T-cell (primary cell): Measurements from ENCODE around the gene CR1. TPM values are rescaled to one million over a fixed set of nuclear protein-coding genes. Genes with fewer than 3 reads are reported as not detected.

Experiments used
- ATAC-seq, 4 experiments: fragments of 200-7000 bp in 3 of 4; fragments of 150-1000 bp in 1 of 4; cut with Tn5 transposase; replicated peaks in 1 of 4; 1 replicate in 3 of 4; 2 replicates in 1 of 4; pipeline ENCODE4 v1.10.0; 2021; ENCODE audit warnings: moderate library complexity in 3 of 4, mild to moderate bottlenecking in 2 of 4, moderate number of reproducible peaks in 1 of 4
- CTCF ChIA-PET, 2 donors: fragments of 300-600 bp; sonication (Branson Sonifier 250); formaldehyde crosslinking; loops; one replicate each; lab custom pipeline; 2022; ENCODE audit warnings: antibody characterized with exemption in 2 of 2; lab: Charles Lee
- POLR2A ChIA-PET, 2 donors: fragments of 300-600 bp; sonication (Branson Sonifier 250); formaldehyde crosslinking; loops; one replicate each; lab custom pipeline; 2022; ENCODE audit warnings: antibody characterized with exemption in 2 of 2; lab: Charles Lee
- DNase-seq, 35 experiments: peaks; one replicate each; pipeline versions ENCODE4 v3.0.0 to v3.0.0-alpha.2; 2013 to 2023
- H3K27ac ChIP-seq: one replicate; pipeline ENCODE4 v1.5.1; 2013; ENCODE audit warnings: low read length
- H3K27me3 ChIP-seq, 2 experiments: replicated peaks in 1 of 2; 1 replicate in 1 of 2; 2 replicates in 1 of 2; pipeline versions ENCODE4 v1.6.1 to v1.7.0; 2013; ENCODE audit warnings: low read length in 1 of 2, mixed read lengths in 1 of 2; ENCODE audit not compliant: control insufficient read depth in 2 of 2, insufficient read depth in 2 of 2; ENCODE audit errors: extremely low read depth in 1 of 2
- H3K36me3 ChIP-seq, 2 donors: 1 replicate in 1 of 2; 2 replicates in 1 of 2; pipeline versions ENCODE4 v1.6.1 to v1.7.0; 2013; ENCODE audit warnings: low read length in 1 of 2; ENCODE audit not compliant: control insufficient read depth in 2 of 2, insufficient read depth in 1 of 2; ENCODE audit errors: extremely low read depth in 1 of 2
- H3K4me1 ChIP-seq, 2 experiments: 1 replicate in 1 of 2; 2 replicates in 1 of 2; pipeline versions ENCODE4 v1.6.1 to v1.7.0; 2013; ENCODE audit warnings: low read length in 2 of 2, mixed read lengths in 1 of 2; ENCODE audit not compliant: insufficient read depth in 2 of 2, control insufficient read depth in 1 of 2; ENCODE audit errors: extremely low read depth in 1 of 2
- H3K4me3 ChIP-seq, 2 donors: 1 replicate in 1 of 2; 2 replicates in 1 of 2; pipeline versions ENCODE4 v1.5.1 to v1.7.0; 2013; ENCODE audit warnings: mild to moderate bottlenecking in 2 of 2, low read length in 1 of 2, moderate library complexity in 1 of 2; ENCODE audit not compliant: control insufficient read depth in 1 of 2; ENCODE audit errors: extremely low read depth in 1 of 2
- H3K9me3 ChIP-seq: 2 replicates; pipeline ENCODE4 v1.7.0; 2013
- H3K27ac Mint-ChIP-seq, 2 donors: one replicate each; pipeline ENCODE4 v1.8.0; 2020 to 2021; ENCODE audit warnings: mild to moderate bottlenecking in 2 of 2, mixed read lengths in 2 of 2
- H3K27me3 Mint-ChIP-seq, 2 donors: one replicate each; pipeline ENCODE4 v1.8.0; 2021 to 2022; ENCODE audit warnings: mixed read lengths in 2 of 2
- H3K36me3 Mint-ChIP-seq: one replicate; pipeline ENCODE4 v1.8.0; 2021; ENCODE audit warnings: mixed read lengths
- H3K4me1 Mint-ChIP-seq, 3 donors: one replicate each; pipeline ENCODE4 v1.8.0; 2020 to 2022; ENCODE audit warnings: mixed read lengths in 3 of 3, mild to moderate bottlenecking in 1 of 3
- H3K4me3 Mint-ChIP-seq, 3 donors: one replicate each; pipeline ENCODE4 v1.8.0; 2020 to 2022; ENCODE audit warnings: mild to moderate bottlenecking in 3 of 3, mixed read lengths in 3 of 3, moderate library complexity in 3 of 3
- H3K9me3 Mint-ChIP-seq, 3 donors: one replicate each; pipeline ENCODE4 v1.8.0; 2020 to 2022; ENCODE audit warnings: mixed read lengths in 3 of 3
- WGBS: methylation state at CpG from one replicate; pipeline ENCODE4 v1.1.5; 2013; ENCODE audit warnings: missing lambda C conversion rate; ENCODE audit not compliant: insufficient coverage; 5-methylcytosine and 5-hydroxymethylcytosine counted together
- total RNA-seq, 35 experiments: library from RNA in 6 of 35; stranded (reverse) in 6 of 35; fragments of 120-200 nt in 1 of 35; gene quantifications; one replicate each; pipeline versions ENCODE4 v1.2.1 to v1.2.4 and lab custom pipeline; 2013 to 2026

Gene CR1
- total RNA-seq, 5 donors from 2014 or later (not counting 1 experiment from before 2014, with no cell fraction given): 2.8 to 11.7 (median 8.8) TPM

- ChIA-PET POLR2A (no interaction called here), CTCF (no interaction called here)
- no peak for ATAC-seq
Observed at GRCh38 chr1:207649865-207650580, 154.1 kb downstream of the CR1 start.

GRCh38 chr1:207651583-207651982, 155.6 kb downstream of the CR1 start:
- DNase-seq (no peak), ATAC-seq (no peak)
- no peak overlapping the region for H3K4me3 Mint-ChIP-seq
- Histone ChIP-seq H3K4me3 (no peak overlapping the region), H3K27me3 (peaks cover 0 to 2% of the 10 kb centered on the region in 2 experiments), H3K4me1 (no peaks in the 10 kb centered on the region), H3K9me3 (no peaks in the 10 kb centered on the region), H3K27ac (no peak overlapping the region), H3K36me3 (no peaks in the 10 kb centered on the region)
- no peaks in the 10 kb centered on the region for H3K9me3 Mint-ChIP-seq
- ChIA-PET CTCF (no interaction called here), POLR2A (no interaction called here)
- H3K27ac Mint-ChIP-seq: no peak overlapping the region
- WGBS: no CpG with 5 or more reads among the region's 1 CpG
- no peaks in the 10 kb centered on the region for H3K4me1 Mint-ChIP-seq
- no peaks in the 10 kb centered on the region for H3K36me3 Mint-ChIP-seq
- H3K27me3 Mint-ChIP-seq: no peaks in the 10 kb centered on the region

More at GRCh38 chr1:207649865-207650580, 154.1 kb downstream of the CR1 start:
- Mint-ChIP-seq H3K4me1 (peaks cover 0 to 3% (median 0%) of the 10 kb centered on the region in 3 donors), H3K4me3 (no peak overlapping the region), H3K27ac (no peak overlapping the region), H3K27me3 (no peaks in the 10 kb centered on the region), H3K36me3 (no peaks in the 10 kb centered on the region), H3K9me3 (no peaks in the 10 kb centered on the region)
- Histone ChIP-seq H3K4me3 (no peak overlapping the region), H3K4me1 (peaks cover 0 to 5% of the 10 kb centered on the region in 2 experiments), H3K27me3 (peaks cover 0 to 9% of the 10 kb centered on the region in 2 experiments), H3K36me3 (no peaks in the 10 kb centered on the region), H3K27ac (no peak overlapping the region), H3K9me3 (no peaks in the 10 kb centered on the region)
- no peak for DNase-seq
- WGBS: 76% methylated on average over 4 of the region's 4 CpGs

GRCh38 chr1:207654320-207654719, 158.4 kb downstream of the CR1 start:
- Histone ChIP-seq H3K27ac (no peak overlapping the region), H3K4me3 (no peak overlapping the region), H3K4me1 (no peaks in the 10 kb centered on the region), H3K27me3 (peaks cover 0 to 12% of the 10 kb centered on the region in 2 experiments), H3K36me3 (no peaks in the 10 kb centered on the region), H3K9me3 (no peaks in the 10 kb centered on the region)
- ChIA-PET POLR2A (no interaction called here), CTCF (interaction anchor here in 1 of 2 donors (0.9 kb wide), 1 partner anchor 143 kb away, joined by 6 read pairs; no protein-coding TSS in a partner anchor)
- ATAC-seq (no peak), DNase-seq (no peak)
- WGBS: no CpG with 5 or more reads among the region's 2 CpGs
- Mint-ChIP-seq H3K27me3 (peaks cover 5 to 10% of the 10 kb centered on the region in 2 donors), H3K27ac (no peak overlapping the region), H3K4me1 (no peaks in the 10 kb centered on the region), H3K36me3 (no peaks in the 10 kb centered on the region), H3K4me3 (no peak overlapping the region), H3K9me3 (no peaks in the 10 kb centered on the region)

DNA sequence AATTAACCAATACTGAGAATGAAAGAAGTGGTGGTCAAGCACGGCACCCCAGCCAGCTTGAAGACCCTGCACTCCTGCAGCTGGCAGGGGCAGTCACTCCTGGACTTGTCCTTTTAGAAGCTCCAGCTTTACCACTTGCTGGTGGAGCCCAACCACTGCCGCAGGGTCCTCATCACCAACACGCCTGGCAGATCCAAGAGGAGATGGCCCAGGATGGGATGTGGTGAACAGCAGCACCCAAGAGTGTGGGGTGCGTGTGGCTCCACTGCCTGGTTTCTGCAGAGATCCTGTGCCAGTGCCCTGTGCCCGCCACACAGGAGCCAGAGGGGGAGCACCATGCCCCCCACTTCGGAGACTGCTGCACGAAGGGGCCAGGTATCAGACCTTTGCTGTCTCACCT, 162.5 kb downstream of the CR1 start:
- Mint-ChIP-seq H3K27me3 (peaks cover 8 to 14% of the 10 kb centered on the region in 2 donors), H3K9me3 (no peaks in the 10 kb centered on the region), H3K4me1 (no peaks in the 10 kb centered on the region), H3K4me3 (no peak overlapping the region), H3K36me3 (no peaks in the 10 kb centered on the region), H3K27ac (no peak overlapping the region)
- DNase-seq (no peak), ATAC-seq (no peak)
- no peaks in the 10 kb centered on the region for H3K9me3 ChIP-seq
- 80% methylated on average over 3 of the region's 7 CpGs for WGBS
- H3K36me3 ChIP-seq: no peaks in the 10 kb centered on the region
- no peak overlapping the region for H3K4me3 ChIP-seq
- ChIA-PET CTCF (no interaction called here), POLR2A (no interaction called here)
- H3K4me1 ChIP-seq: no peaks in the 10 kb centered on the region
- no peak overlapping the region for H3K27ac ChIP-seq
- H3K27me3 ChIP-seq: peaks cover 0 to 23% of the 10 kb centered on the region in 2 experiments

GRCh38 chr1:207658904-207659485, 163.0 kb downstream of the CR1 start:
- 88% methylated on average over 9 of the region's 9 CpGs for WGBS
- no peak overlapping the region for H3K4me3 Mint-ChIP-seq

DNA sequence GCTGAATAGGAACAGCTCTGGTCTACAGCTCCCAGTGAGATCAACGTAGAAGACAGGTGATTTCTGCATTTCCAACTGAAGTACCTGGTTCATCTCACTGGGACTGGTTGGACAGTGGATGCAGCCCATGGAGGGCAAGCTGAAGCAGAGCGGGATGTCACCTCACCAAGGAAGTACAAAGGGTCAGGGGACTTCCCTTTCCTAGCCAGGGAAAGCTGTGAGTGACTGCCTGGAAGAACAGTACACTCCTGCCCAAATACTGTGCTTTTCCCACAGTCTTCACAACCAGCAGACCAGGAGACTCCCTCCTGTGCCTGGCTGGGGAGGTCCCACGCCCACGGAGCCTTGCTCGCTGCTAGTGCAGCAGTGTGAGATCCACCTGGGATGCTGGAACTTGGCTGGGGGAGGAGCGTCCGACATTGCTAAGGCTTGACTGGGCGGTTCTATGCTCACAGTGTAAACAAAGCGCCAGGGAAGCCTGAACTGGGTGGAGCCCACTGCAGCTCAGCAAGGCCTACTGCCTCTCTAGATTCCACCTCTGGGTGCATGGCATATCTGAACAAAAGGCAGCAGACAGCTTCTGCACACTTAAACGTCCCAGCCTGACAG, 163.7 kb downstream of the CR1 start:
- H3K4me3 ChIP-seq: no peak overlapping the region
- Mint-ChIP-seq H3K36me3 (no peaks in the 10 kb centered on the region), H3K9me3 (peaks cover 0 to 4% (median 0%) of the 10 kb centered on the region in 3 donors), H3K27me3 (peaks cover 17 to 25% of the 10 kb centered on the region in 2 donors), H3K4me1 (no peaks in the 10 kb centered on the region), H3K4me3 (no peak overlapping the region), H3K27ac (no peak overlapping the region)
- ATAC-seq: no peak
- ChIA-PET POLR2A (no interaction called here), CTCF (interaction anchor here in 1 of 2 donors (0.7 kb wide), 1 partner anchor 497 kb away, joined by 4 read pairs; no protein-coding TSS in a partner anchor)
- H3K27me3 ChIP-seq: peaks cover 0 to 23% of the 10 kb centered on the region in 2 experiments
- H3K9me3 ChIP-seq: no peaks in the 10 kb centered on the region
- H3K36me3 ChIP-seq: no peaks in the 10 kb centered on the region
- DNase-seq: no peak
- 71% methylated on average over 10 of the region's 10 CpGs for WGBS
- H3K4me1 ChIP-seq: no peaks in the 10 kb centered on the region
- no peak overlapping the region for H3K27ac ChIP-seq

More at GRCh38 chr1:207658904-207659485, 163.0 kb downstream of the CR1 start:
- POLR2A ChIA-PET: no interaction called here
- Mint-ChIP-seq H3K9me3 (peaks cover 0 to 4% (median 0%) of the 10 kb centered on the region in 3 donors), H3K27me3 (peaks cover 13 to 20% of the 10 kb centered on the region in 2 donors), H3K27ac (no peak overlapping the region), H3K36me3 (no peaks in the 10 kb centered on the region), H3K4me1 (no peaks in the 10 kb centered on the region)
- no peaks in the 10 kb centered on the region for H3K36me3 ChIP-seq
- no peaks in the 10 kb centered on the region for H3K4me1 ChIP-seq
- no peak overlapping the region for H3K4me3 ChIP-seq
- H3K9me3 ChIP-seq: no peaks in the 10 kb centered on the region
- H3K27me3 ChIP-seq: peaks cover 0 to 23% of the 10 kb centered on the region in 2 experiments
- CTCF ChIA-PET: interaction anchor here in 1 of 2 donors (0.7 kb wide), 1 partner anchor 496 kb away, joined by 4 read pairs; no protein-coding TSS in a partner anchor
- no peak for DNase-seq
- ATAC-seq: no peak
- H3K27ac ChIP-seq: no peak overlapping the region
